ENCODE data around the gene PRR23A.

GRCh38 chr3:139020036-139020867 is 14.2 kb upstream of the PRR23A start:
- TF ChIP-seq CTCF (conservative IDR thresholded peaks at IDR 0.05; ENCODE audit: low read depth, low read length), result no peak
- no peak for TF ChIP-seq POLR2A (IDR thresholded peaks at IDR 0.05; ENCODE audit: low read depth, low read length)
